Measurements from ENCODE around the gene CSK.
"Not testable (repeated sequence)": the region's sequence is repeated elsewhere in the genome, so short reads cannot be mapped to it uniquely, and the experiment has no call there.

CSK gene

GRCh38 chr15:74781431-74782258, at the start of gene CSK:
Gene CSK, plus strand, starts transcription at chr15:74782080. Its CDS starts 16,218 bp downstream, at chr15:74798298.
- DNase-seq (ENCODE audit: low read depth), result no peak

- DNase-seq (ENCODE audit: low read depth), result no peak
Measured at GRCh38 chr15:74732846-74733245, 49.0 kb upstream of the CSK start.

DNA sequence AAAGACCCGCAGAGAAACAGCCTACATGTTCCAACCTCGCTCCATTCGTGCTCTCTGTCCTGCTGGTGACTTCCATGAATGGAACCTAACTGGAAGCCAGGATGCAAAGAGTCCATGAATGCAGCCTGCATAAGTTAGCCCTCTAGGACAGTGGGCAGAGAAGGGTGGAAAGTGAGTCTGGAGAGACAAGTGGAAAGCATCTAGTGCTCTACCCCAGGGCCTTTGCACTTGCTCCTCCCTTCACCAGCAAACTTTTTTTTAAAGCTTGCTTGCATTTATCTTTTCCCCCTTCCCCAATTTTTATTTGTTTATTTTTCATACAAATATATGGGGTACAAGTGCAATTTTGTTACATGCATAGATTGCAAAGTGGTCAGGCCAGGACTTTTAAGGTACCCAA, 48.6 kb upstream of the CSK start:
- no peak for DNase-seq (ENCODE audit: low read depth)

GRCh38 chr15:74735305-74735704, 46.6 kb upstream of the CSK start:
- DNase-seq (ENCODE audit: low read depth), result no peak

GRCh38 chr15:74738239-74738638, 43.6 kb upstream of the CSK start:
- not testable (repeated sequence) for DNase-seq (ENCODE audit: low read depth)

DNA sequence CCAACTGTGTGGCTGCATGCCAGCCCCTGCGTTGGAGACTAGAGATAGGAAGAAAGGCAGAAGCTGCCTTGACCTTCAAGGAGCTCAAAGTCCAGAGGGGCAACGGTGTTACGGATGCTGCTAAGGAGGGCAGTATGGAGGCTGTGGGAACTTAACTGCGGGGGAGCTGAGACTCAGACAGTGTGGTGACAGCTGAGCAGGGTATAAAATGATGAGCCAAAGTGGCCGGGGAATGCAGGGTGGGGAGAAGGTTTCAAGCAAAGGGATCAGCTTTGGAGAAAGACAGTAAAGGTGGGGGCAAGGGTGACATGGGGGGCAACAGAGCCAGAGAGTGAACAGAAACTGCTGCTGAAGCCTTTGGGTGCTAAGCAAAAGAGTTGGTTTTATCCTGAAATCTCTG, 39.5 kb upstream of the CSK start:
- DNase-seq (ENCODE audit: low read depth), result no peak

GRCh38 chr15:74746389-74746788, 35.5 kb upstream of the CSK start:
- no peak for DNase-seq (ENCODE audit: low read depth)

DNA sequence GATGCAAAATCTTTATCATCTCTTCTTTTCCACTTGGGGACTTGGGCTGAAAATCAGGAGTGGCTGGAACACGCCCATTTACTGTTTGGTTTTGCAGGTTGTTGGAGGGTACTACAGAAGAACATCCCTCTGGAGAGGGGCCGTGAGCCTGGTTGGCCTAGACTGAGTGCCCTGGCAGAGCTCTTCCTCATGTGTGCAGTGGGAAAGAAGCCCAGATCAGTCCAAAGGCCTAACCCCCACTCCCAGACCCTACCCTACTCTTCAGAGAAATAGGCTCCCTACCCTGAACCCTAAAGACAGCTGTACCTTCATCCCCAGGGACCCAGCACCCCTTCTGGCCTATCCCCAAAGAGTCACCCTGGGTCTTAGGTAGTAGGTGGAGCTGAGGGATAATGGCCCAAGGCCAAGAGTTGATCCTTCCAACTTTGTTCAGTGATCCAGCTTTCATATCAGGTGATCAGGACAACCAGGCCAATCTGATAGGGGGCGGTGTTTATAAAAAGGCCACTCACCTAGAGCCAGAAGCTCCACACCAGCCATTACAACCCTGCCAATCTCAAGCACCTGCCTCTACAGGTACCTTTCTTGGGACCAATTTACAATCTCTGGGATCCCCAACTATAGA, 33.4 kb upstream of the CSK start, which contains the start of gene CYP1A2:
Gene CYP1A2 (plus strand): TSS at position 524 of the 625 bp plus-strand sequence. CDS start 894 bp downstream, outside the sequence.
- no peak for DNase-seq (ENCODE audit: low read depth)

GRCh38 chr15:74749832-74750231, 32.0 kb upstream of the CSK start:
- DNase-seq (ENCODE audit: low read depth), result no peak

DNA sequence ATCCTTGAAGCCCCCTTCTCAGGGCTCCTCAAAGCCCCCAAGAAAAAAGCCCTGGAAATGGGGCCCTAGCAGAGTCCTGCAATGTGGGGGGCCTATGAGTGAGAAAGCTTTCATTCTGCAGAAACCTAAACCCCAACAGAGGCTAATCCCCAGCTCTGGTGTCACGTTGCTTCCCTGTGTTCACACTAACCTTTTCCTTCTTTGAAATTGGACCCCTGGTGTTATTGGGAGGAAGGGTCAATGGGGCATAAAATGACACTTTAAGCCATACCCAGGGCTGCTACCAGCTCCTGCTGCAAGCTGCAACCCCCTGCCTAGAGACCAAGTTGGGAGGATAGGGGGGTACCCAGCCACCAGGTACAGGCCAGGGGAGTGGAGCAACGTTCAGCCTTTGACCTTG, 31.1 kb upstream of the CSK start:
- no peak for DNase-seq (ENCODE audit: low read depth)

DNA sequence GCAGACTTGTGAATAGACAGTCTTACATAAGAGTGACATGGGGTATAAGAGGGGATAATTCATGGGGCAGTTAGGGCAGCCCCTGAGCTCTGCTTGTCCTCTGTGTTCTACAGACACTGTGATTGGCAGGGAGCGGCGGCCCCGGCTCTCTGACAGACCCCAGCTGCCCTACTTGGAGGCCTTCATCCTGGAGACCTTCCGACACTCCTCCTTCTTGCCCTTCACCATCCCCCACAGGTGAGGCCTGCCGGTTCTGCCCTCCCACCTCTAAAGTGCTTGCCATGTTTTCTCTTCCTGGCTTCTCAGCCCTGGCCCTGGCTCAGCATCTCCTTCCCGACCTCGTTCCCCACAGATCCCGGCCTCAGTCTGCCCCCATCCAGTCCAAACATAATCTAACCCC, 29.9 kb upstream of the CSK start:
- no peak for DNase-seq (ENCODE audit: low read depth)

DNA sequence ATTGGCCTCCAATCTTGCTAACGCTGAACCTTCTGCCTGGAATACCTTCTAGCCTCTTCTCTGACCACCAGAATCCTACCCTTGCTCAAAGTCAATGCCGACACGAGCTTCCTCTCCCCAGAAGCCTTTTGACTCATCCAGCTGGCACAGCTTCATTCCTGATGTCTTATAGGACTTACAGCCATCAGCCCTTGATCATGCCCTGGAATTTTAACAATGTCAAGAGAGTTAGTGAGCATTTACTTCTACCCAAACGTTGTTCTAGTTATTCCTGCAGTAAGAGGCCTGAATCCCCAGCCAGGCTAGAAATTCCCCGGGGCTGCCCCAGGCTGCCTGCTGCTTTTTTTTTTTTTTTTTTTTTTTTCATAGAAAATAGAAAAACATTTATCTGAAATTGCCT, 29.3 kb upstream of the CSK start:
- DNase-seq (ENCODE audit: low read depth), result no peak

- DNase-seq (ENCODE audit: low read depth), result no peak
Measured at GRCh38 chr15:74754593-74755215, 27.2 kb upstream of the CSK start.

- DNase-seq (ENCODE audit: low read depth), result no peak
Measured at GRCh38 chr15:74758736-74759135, 23.1 kb upstream of the CSK start.

DNA sequence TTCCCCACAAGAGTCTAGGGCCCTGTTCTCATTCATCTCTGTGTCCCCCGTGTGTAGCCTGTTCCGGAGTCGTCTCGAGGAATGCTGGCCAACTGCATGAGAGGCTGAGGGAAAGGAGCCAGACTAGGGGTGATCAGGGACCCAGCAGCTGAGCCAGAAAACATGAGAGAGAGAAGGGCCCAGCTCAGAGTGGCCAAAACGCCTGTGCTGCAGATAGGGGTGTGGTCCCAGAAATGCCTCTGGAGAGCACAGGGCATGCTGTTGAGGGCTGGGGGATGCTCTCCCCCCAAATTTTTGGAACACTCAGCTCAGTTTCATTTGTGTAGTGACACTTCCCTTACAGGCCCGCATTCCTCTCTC, 19.1 kb upstream of the CSK start:
- DNase-seq (ENCODE audit: low read depth), result no peak

- DNase-seq (ENCODE audit: low read depth), result no peak
Measured at GRCh38 chr15:74763416-74763815, 18.5 kb upstream of the CSK start.

DNA sequence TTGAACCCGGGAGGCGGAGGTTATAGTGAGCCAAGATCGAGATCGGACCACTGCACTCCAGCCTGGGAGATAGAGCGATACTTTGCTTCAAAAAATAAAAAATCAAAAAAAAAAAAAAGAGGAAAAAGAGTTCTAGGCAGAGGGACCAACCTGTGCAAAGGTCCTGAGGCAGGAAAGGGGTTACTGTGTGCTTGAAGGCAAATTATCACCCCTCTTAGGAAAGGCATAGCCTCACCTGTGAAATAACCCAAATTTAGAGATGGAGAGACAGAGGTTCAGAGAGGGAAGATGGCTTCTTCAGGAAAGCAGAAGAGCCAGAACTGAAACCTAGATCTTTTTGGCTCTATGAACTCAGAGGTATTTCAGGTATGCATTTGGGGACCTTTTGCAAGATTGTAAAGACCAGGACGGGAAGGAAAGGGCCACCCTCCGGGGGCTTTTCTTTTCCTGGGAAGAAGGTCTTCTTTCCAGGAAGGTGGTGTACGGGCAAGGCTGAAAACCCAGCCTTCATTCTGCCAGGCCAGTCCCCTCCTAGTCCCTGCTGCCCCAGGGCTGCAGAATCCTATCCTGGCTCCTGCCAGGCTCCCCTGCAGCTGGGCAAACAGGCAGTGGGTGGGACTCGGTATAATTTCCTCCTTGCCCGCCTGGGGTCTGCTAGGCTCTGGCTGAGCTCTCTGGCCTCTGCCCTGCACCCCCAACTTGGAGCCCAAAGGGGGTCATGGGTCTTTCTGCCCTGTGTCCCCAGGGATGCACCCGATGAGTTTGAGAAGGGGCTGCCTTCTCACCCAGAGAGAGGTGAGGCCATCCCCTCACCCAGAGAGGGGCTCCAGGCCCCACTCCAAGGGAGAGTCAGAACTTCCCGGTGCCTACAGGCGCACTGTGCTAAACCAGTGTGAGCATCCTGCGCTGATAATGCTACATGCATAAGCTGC, 14.4 kb upstream of the CSK start:
- no peak for DNase-seq (ENCODE audit: low read depth)

DNA sequence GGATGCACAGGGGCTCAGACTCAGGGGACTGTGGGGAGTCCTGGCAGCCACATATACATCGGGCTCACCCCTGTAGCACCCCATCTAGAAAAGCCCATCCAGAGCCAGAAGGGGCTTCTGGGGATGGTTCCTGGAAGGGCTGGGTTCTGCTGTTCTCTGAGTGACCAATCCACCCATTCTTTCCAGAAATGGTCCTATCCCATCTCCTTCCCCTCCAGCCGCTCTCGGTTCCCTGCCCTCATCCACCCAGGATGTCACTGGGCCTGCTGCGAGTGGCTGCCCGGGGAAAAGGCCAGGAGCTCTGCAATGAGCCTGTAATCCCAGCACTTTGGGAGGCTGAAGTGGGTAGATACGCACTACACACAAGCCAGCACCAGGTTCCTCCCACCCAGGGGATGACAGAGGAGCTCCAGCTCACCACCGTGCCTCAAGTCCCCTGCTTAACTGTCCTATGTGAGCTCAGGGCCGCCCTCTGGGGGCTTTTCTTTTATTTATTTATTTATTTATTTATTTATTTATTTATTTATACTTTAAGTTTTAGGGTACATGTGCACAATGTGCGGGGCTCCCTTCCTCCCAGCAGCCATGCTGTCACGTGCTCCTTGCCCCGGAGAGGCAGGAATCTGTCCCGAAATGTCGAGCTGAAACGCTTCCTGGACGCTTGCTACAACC, 13.6 kb upstream of the CSK start:
- DNase-seq (ENCODE audit: low read depth), result no peak

- no peak for DNase-seq (ENCODE audit: low read depth)
Measured at GRCh38 chr15:74768771-74769342, 13.0 kb upstream of the CSK start.

DNA sequence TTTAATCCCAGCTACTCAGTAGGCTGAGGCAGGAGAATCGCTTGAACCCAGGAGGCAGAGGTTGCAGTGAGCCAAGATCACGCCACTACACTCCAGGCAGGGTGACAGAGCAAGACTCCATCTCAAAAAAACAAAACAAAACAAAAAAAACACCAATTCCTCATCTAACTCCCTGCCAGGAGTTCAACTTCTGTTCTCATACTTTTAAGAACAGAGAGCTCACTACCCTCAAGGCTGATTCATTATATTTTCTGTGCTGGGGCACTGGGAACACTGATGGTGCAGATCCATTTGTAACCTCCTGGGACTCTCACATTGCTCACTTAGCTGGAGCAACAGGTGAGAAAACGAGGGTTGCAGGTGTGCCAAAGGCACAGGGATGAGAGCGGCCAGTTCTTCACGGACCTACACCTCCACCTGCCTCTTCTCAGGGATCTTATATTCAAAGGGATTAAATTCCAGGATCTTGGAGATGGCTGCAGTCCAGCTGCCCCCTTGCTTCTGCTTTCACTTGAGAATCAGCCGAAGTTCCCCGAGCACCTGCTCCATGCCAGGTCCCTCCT, 12.3 kb upstream of the CSK start:
- DNase-seq (ENCODE audit: low read depth), result no peak

Measured in CMK (cell line).